Astrocyte (in vitro differentiated cells and primary cell): ENCODE measurements around the gene PLD5.

Experiments
- EZH2 ChIP-seq: IDR thresholded peaks from 2 replicates; pipeline ENCODE4 v1.6.1; 2012; ENCODE audit warnings: mild to moderate bottlenecking, low read length, inconsistent platforms; ENCODE audit not compliant: insufficient read depth
- TF ChIP-seq, protein P1 (sequence below): IDR thresholded peaks from 2 replicates; pipeline ENCODE4 v1.5.1; 2011; ENCODE audit warnings: low read depth, mild to moderate bottlenecking, inconsistent platforms, low read length, moderate library complexity; ENCODE audit not compliant: insufficient read depth

DNA sequence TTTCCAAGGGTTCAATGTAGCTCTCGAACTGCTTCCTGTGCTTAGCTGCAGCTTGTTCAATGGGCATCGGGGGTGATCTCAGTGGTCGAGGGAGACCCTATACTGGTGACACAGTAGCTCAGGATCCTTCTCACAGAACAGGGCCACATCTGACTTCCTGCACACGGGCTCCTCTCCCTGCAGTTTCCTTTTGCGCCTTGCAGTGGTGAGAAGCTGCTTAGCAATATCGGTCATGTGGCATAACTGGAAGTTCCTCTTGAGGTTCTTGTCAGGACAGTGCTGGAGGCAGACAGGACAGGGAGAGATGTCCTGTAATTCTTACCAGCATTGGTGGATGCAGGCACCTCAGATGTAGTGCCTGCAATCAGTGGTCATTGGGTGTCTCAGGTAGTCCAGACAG is 385.1 kb downstream of the PLD5 start:
- TF ChIP-seq, protein P1, sequence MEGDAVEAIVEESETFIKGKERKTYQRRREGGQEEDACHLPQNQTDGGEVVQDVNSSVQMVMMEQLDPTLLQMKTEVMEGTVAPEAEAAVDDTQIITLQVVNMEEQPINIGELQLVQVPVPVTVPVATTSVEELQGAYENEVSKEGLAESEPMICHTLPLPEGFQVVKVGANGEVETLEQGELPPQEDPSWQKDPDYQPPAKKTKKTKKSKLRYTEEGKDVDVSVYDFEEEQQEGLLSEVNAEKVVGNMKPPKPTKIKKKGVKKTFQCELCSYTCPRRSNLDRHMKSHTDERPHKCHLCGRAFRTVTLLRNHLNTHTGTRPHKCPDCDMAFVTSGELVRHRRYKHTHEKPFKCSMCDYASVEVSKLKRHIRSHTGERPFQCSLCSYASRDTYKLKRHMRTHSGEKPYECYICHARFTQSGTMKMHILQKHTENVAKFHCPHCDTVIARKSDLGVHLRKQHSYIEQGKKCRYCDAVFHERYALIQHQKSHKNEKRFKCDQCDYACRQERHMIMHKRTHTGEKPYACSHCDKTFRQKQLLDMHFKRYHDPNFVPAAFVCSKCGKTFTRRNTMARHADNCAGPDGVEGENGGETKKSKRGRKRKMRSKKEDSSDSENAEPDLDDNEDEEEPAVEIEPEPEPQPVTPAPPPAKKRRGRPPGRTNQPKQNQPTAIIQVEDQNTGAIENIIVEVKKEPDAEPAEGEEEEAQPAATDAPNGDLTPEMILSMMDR, result no peak
- TF ChIP-seq EZH2, result no peak
